Measurements from ENCODE around the gene RBPMS2. TPM values are rescaled to one million over a fixed set of nuclear protein-coding genes. Genes with fewer than 3 reads are reported as not detected.

Gene RBPMS2
- total and polyA plus RNA-seq, 2 donors (not counting 1 experiment from before 2014, with no cell fraction given), result 0.47 to 0.63 TPM

DNA sequence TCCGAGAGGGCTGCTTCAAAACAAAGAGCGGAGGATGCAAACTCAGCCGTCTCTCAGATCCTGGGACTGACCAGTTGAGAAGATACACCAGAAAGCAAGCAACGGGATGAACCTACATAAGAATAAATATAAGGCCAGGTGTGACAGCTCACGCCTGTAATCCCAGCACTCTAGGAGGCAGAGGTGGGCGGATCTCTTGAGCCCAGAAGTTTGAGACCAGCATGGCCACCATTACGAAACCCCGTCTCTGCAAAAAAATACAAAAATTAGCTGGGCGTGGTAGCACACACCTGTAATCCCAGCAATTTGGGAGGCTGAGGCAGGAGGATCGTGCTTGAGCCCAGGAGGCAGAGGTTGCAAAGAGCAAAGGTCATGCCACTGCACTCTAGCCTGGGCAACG, 31.7 kb downstream of the RBPMS2 start:
- no peak for ATAC-seq (ENCODE audit: low read depth)
- no peak overlapping the region for H3K27ac ChIP-seq (ENCODE audit: low read length in 2 of 2)
- no peaks in the 10 kb centered on the region for H4K20me1 ChIP-seq (ENCODE audit: control insufficient read depth, insufficient read depth, low read length, poor library complexity, severe bottlenecking)
- no peaks in the 10 kb centered on the region for H3K9me3 ChIP-seq (ENCODE audit: control extremely low read depth in 1 of 3, control insufficient read depth in 2 of 3, insufficient read depth in 1 of 3, low read length in 2 of 3)
- H3K27me3 ChIP-seq (replicated peaks in 1 of 4; ENCODE audit: control extremely low read depth in 1 of 4, control insufficient read depth in 3 of 4, insufficient read depth in 4 of 4, low read length in 3 of 4), result peaks cover 0 to 4% (median 0%) of the 10 kb centered on the region in 4 experiments
- no peak overlapping the region for H2AFZ ChIP-seq (ENCODE audit: insufficient read depth, low read depth, low read length, poor library complexity, severe bottlenecking)
- ChIA-PET CTCF (interaction anchor here (1.6 to 5.8 kb wide), 2 partner anchors 59 to 67 kb away, joined by 4 to 30 read pairs; no protein-coding TSS in a partner anchor), POLR2A (no interaction called here)
- no peak overlapping the region for H3K9ac ChIP-seq (ENCODE audit: low read length)
- intact Hi-C loops (cut with micrococcal nuclease), result no loop called here
- H3K4me3 ChIP-seq (ENCODE audit: control extremely low read depth in 1 of 5, extremely low read depth in 1 of 5, insufficient read depth in 1 of 5, low read depth in 2 of 5, low read length in 4 of 5), result no peak overlapping the region
- Mint-ChIP-seq H3K4me1 (no peaks in the 10 kb centered on the region), H3K27me3 (peaks cover 4% of the 10 kb centered on the region), H3K27ac (no peak overlapping the region), H3K9me3 (ENCODE audit: insufficient read depth) (no peaks in the 10 kb centered on the region), H3K4me3 (no peak overlapping the region)
- 93% methylated on average over 9 of the region's 11 CpGs for WGBS (ENCODE audit: insufficient coverage)
- H3K4me2 ChIP-seq (replicated peaks; ENCODE audit: low read depth, low read length, poor library complexity, severe bottlenecking), result no peak overlapping the region
- no peaks in the 10 kb centered on the region for H3K4me1 ChIP-seq (ENCODE audit: control insufficient read depth in 2 of 2, insufficient read depth in 2 of 2, low read length in 2 of 2)
- no peaks in the 10 kb centered on the region for H3K36me3 ChIP-seq (replicated peaks in 1 of 2; ENCODE audit: control extremely low read depth in 1 of 2, control insufficient read depth in 1 of 2, extremely low read depth in 1 of 2, insufficient read depth in 2 of 2, low read length in 1 of 2)
- no peaks in the 10 kb centered on the region for H3K79me2 ChIP-seq (ENCODE audit: control insufficient read depth, insufficient read depth, low read length)
- no peak for DNase-seq
- TF ChIP-seq, protein P1, sequence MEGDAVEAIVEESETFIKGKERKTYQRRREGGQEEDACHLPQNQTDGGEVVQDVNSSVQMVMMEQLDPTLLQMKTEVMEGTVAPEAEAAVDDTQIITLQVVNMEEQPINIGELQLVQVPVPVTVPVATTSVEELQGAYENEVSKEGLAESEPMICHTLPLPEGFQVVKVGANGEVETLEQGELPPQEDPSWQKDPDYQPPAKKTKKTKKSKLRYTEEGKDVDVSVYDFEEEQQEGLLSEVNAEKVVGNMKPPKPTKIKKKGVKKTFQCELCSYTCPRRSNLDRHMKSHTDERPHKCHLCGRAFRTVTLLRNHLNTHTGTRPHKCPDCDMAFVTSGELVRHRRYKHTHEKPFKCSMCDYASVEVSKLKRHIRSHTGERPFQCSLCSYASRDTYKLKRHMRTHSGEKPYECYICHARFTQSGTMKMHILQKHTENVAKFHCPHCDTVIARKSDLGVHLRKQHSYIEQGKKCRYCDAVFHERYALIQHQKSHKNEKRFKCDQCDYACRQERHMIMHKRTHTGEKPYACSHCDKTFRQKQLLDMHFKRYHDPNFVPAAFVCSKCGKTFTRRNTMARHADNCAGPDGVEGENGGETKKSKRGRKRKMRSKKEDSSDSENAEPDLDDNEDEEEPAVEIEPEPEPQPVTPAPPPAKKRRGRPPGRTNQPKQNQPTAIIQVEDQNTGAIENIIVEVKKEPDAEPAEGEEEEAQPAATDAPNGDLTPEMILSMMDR (IDR thresholded peaks at IDR 0.05), result no peak
- no peak for TF ChIP-seq EZH2 (IDR thresholded peaks at IDR 0.05; ENCODE audit: borderline replicate concordance, insufficient read depth, low read depth, low read length, poor library complexity, severe bottlenecking)

DNA sequence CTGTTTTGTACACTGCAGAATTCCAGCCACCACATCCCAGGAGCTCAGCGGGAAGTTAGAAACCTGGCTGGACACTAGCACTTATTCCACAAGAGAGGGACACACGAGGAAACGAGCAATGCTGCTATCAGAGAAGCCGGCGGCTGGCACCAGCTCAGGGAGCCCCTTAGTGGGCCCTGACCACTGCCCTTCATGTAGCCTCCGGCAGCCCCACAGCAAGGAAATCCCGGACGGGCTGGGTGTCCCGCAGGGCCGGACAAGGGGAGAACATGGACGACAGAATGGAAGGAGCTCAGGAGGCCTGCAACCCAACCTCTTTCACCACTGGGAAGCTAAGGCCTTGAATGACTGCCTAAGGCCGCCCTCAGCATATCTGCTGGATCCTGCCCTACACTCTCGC, 32.5 kb downstream of the RBPMS2 start:
- peaks cover 4% of the 10 kb centered on the region for H3K27me3 Mint-ChIP-seq
- no peak overlapping the region for H3K4me3 ChIP-seq (ENCODE audit: control extremely low read depth in 1 of 5, extremely low read depth in 1 of 5, insufficient read depth in 1 of 5, low read depth in 2 of 5, low read length in 4 of 5)
- no peak overlapping the region for H3K9ac ChIP-seq (ENCODE audit: low read length)
- H3K4me3 Mint-ChIP-seq, result no peak overlapping the region
- H3K9me3 ChIP-seq (ENCODE audit: control extremely low read depth in 1 of 3, control insufficient read depth in 2 of 3, insufficient read depth in 1 of 3, low read length in 2 of 3), result no peaks in the 10 kb centered on the region
- H3K4me1 ChIP-seq (ENCODE audit: control insufficient read depth in 2 of 2, insufficient read depth in 2 of 2, low read length in 2 of 2), result no peaks in the 10 kb centered on the region
- 95% methylated on average over 12 of the region's 13 CpGs for WGBS (ENCODE audit: insufficient coverage)
- H4K20me1 ChIP-seq (ENCODE audit: control insufficient read depth, insufficient read depth, low read length, poor library complexity, severe bottlenecking), result no peaks in the 10 kb centered on the region
- no peak overlapping the region for H3K27ac ChIP-seq (ENCODE audit: low read length in 2 of 2)
- H3K4me1 Mint-ChIP-seq, result no peaks in the 10 kb centered on the region
- H3K27me3 ChIP-seq (replicated peaks in 1 of 4; ENCODE audit: control extremely low read depth in 1 of 4, control insufficient read depth in 3 of 4, insufficient read depth in 4 of 4, low read length in 3 of 4), result peaks cover 0 to 4% (median 0%) of the 10 kb centered on the region in 4 experiments
- H3K36me3 ChIP-seq (replicated peaks in 1 of 2; ENCODE audit: control extremely low read depth in 1 of 2, control insufficient read depth in 1 of 2, extremely low read depth in 1 of 2, insufficient read depth in 2 of 2, low read length in 1 of 2), result no peaks in the 10 kb centered on the region
- ATAC-seq (ENCODE audit: low read depth) (no peak), DNase-seq (no peak)
- no peaks in the 10 kb centered on the region for H3K9me3 Mint-ChIP-seq (ENCODE audit: insufficient read depth)
- H2AFZ ChIP-seq (ENCODE audit: insufficient read depth, low read depth, low read length, poor library complexity, severe bottlenecking), result no peak overlapping the region
- intact Hi-C loops (cut with micrococcal nuclease), result no loop called here
- no peak overlapping the region for H3K27ac Mint-ChIP-seq
- H3K79me2 ChIP-seq (ENCODE audit: control insufficient read depth, insufficient read depth, low read length), result no peaks in the 10 kb centered on the region
- ChIA-PET CTCF (interaction anchor here (0.9 to 5.8 kb wide), 5 partner anchors 10 to 68 kb away, joined by 3 to 30 read pairs (median 4); no protein-coding TSS in a partner anchor), POLR2A (no interaction called here)
- H3K4me2 ChIP-seq (replicated peaks; ENCODE audit: low read depth, low read length, poor library complexity, severe bottlenecking), result no peak overlapping the region
- TF ChIP-seq, protein P1 (IDR thresholded peaks at IDR 0.05), result no peak
- no peak for TF ChIP-seq EZH2 (IDR thresholded peaks at IDR 0.05; ENCODE audit: borderline replicate concordance, insufficient read depth, low read depth, low read length, poor library complexity, severe bottlenecking)

Measured in B cell (primary cell).